GM19023 (cell line): ENCODE results near the gene TEX264.

Experiments used
- ATAC-seq: cut with Tn5 transposase; IDR thresholded peaks from one replicate; pipeline ENCODE4 v1.9.1; 2021; ENCODE audit warnings: mild to moderate bottlenecking, moderate library complexity; ENCODE audit not compliant: unreplicated experiment

TEX264 gene

GRCh38 chr3:51747840-51748239 is 76.8 kb downstream of the TEX264 start:
- ATAC-seq, result no peak

- ATAC-seq, result no peak
Observed at GRCh38 chr3:51748327-51748726, 77.3 kb downstream of the TEX264 start.

- ATAC-seq, result no peak
Observed at GRCh38 chr3:51750878-51751277, 79.8 kb downstream of the TEX264 start.

GRCh38 chr3:51751287-51751686 is 80.2 kb downstream of the TEX264 start:
- ATAC-seq, result no peak
